ENCODE measurements around the gene GIT1.

- TF ChIP-seq ZBTB33 (IDR thresholded peaks at IDR 0.05) (no peak), CTCF (IDR thresholded peaks at IDR 0.05; ENCODE audit: low read depth, low read length, missing input control) (no peak), FOXA2 (IDR thresholded peaks at IDR 0.05) (no peak)
These were observed 17.4 kb downstream of the GIT1 start for GRCh38 chr17:29571883-29572681.
